Measurements from ENCODE around the gene SYCE3. TPM values are rescaled to one million over a fixed set of nuclear protein-coding genes. Genes with fewer than 3 reads are reported as not detected.
A peak's percentile ranks its signal among the peaks of the same experiment; 100 is the strongest.

The SYCE3 gene
- total RNA-seq, 2 experiments from 2014 or later, result not detected

- DNase-seq (no peak), ATAC-seq (peak; percentile 3)
- no peak for TF ChIP-seq CTCF (IDR thresholded peaks at IDR 0.05)
- intact Hi-C loops (cut with micrococcal nuclease), result no loop called here
- POLR2A ChIA-PET, result interaction anchor here (0.6 to 2.9 kb wide), 4 partner anchors 10 to 61 kb away, joined by 3 to 20 read pairs (median 8); no protein-coding TSS in a partner anchor
- CTCF ChIA-PET, result no interaction called here
- H3K27me3 Mint-ChIP-seq, result no peaks in the 10 kb centered on the region
- peak overlapping the region; percentile 89 for H3K4me3 Mint-ChIP-seq
- peaks cover 36% of the 10 kb centered on the region for H3K4me1 Mint-ChIP-seq (ENCODE audit: low read depth)
- H3K27ac Mint-ChIP-seq, result peak overlapping the region; percentile 98
- H3K9me3 Mint-ChIP-seq, result no peaks in the 10 kb centered on the region
- H3K36me3 Mint-ChIP-seq (ENCODE audit: low read depth), result peaks cover 20% of the 10 kb centered on the region
Measured at GRCh38 chr22:50530580-50530876, 32.2 kb downstream of the SYCE3 start.

GRCh38 chr22:50529897-50530579 lies 32.7 kb downstream of the SYCE3 start, which contains the start of gene TYMP:
Gene TYMP (minus strand): TSS chr22:50530012. CDS start chr22:50529709, 303 bp downstream.
- intact Hi-C loops (cut with micrococcal nuclease), result loop anchor here (5.0 kb wide), 1 partner anchor 52 kb away; the partner anchor contains the start of gene CHKB
- Mint-ChIP-seq H3K27ac (peak within 1 kb of the TSS; percentile 98), H3K4me1 (ENCODE audit: low read depth) (peaks cover 36% of the 10 kb centered on the region), H3K36me3 (ENCODE audit: low read depth) (peaks cover 20% of the 10 kb centered on the region), H3K9me3 (no peaks in the 10 kb centered on the region), H3K27me3 (no peaks in the 10 kb centered on the region), H3K4me3 (peak within 1 kb of the TSS; percentile 94)
- ATAC-seq (peak; percentile 9), DNase-seq (peak; percentile 75)
- no peak for TF ChIP-seq CTCF (IDR thresholded peaks at IDR 0.05)
- ChIA-PET POLR2A (interaction anchor here (1.4 to 6.7 kb wide), 6 partner anchors 9 to 91 kb away, joined by 3 to 175 read pairs (median 11); partner anchors contain the start of genes CHKB, CPT1B and KLHDC7B), CTCF (interaction anchor here (1.0 to 2.5 kb wide), 5 partner anchors 9 to 91 kb away, joined by 3 to 13 read pairs (median 5); partner anchors contain the start of genes LMF2, NCAPH2 and SYCE3)

- ChIA-PET CTCF (interaction anchor here (0.9 to 2.5 kb wide), 6 partner anchors 10 to 92 kb away, joined by 3 to 13 read pairs (median 4); partner anchors contain the start of genes LMF2, NCAPH2 and SYCE3), POLR2A (interaction anchor here (1.4 to 6.7 kb wide), 6 partner anchors 9 to 91 kb away, joined by 3 to 175 read pairs (median 11); partner anchors contain the start of genes CHKB, CPT1B and KLHDC7B)
- H3K4me1 Mint-ChIP-seq (ENCODE audit: low read depth), result peaks cover 38% of the 10 kb centered on the region
- H3K4me3 Mint-ChIP-seq, result peak overlapping the region; percentile 94
- H3K27me3 Mint-ChIP-seq, result no peaks in the 10 kb centered on the region
- no peak for ATAC-seq
- intact Hi-C loops (cut with micrococcal nuclease), result loop anchor here (5.0 kb wide), 1 partner anchor 53 kb away; the partner anchor contains the start of gene CHKB
- TF ChIP-seq CTCF (IDR thresholded peaks at IDR 0.05), result no peak
- peak overlapping the region; percentile 76 for H3K27ac Mint-ChIP-seq
- no peaks in the 10 kb centered on the region for H3K9me3 Mint-ChIP-seq
- H3K36me3 Mint-ChIP-seq (ENCODE audit: low read depth), result peaks cover 26% of the 10 kb centered on the region
- DNase-seq, result no peak
Measured at GRCh38 chr22:50529416-50529896, 33.3 kb downstream of the SYCE3 start.

- ChIA-PET POLR2A (interaction anchor here (1.0 to 6.7 kb wide), 10 partner anchors 10 to 92 kb away, joined by 3 to 175 read pairs (median 11); partner anchors contain the start of genes CHKB, CPT1B, KLHDC7B and LMF2), CTCF (interaction anchor here (0.9 to 2.5 kb wide), 3 partner anchors 19 to 34 kb away, joined by 3 to 13 read pairs (median 5); partner anchors contain the start of gene SYCE3)
- Mint-ChIP-seq H3K4me1 (ENCODE audit: low read depth) (peaks cover 37% of the 10 kb centered on the region), H3K9me3 (no peaks in the 10 kb centered on the region), H3K4me3 (peak overlapping the region; percentile 94), H3K27ac (peak overlapping the region; percentile 76), H3K36me3 (ENCODE audit: low read depth) (peaks cover 27% of the 10 kb centered on the region), H3K27me3 (no peaks in the 10 kb centered on the region)
- no peak for DNase-seq
- TF ChIP-seq CTCF (IDR thresholded peaks at IDR 0.05), result no peak
- ATAC-seq, result no peak
- intact Hi-C loops (cut with micrococcal nuclease), result loop anchor here (5.0 kb wide), 1 partner anchor 53 kb away; the partner anchor contains the start of gene CHKB
Measured at GRCh38 chr22:50528682-50529415, 33.9 kb downstream of the SYCE3 start.
